TTC549 (cell line): Measurements from ENCODE around the gene STPG1.
A peak's percentile ranks its signal among the peaks of the same experiment; 100 is the strongest.

Source experiments
- FAIRE-seq: peaks from 2 replicates; lab custom pipeline; 2012; peaks lifted over from hg19 to GRCh38; lab: Jason Lieb, UNC

Gene STPG1

DNA sequence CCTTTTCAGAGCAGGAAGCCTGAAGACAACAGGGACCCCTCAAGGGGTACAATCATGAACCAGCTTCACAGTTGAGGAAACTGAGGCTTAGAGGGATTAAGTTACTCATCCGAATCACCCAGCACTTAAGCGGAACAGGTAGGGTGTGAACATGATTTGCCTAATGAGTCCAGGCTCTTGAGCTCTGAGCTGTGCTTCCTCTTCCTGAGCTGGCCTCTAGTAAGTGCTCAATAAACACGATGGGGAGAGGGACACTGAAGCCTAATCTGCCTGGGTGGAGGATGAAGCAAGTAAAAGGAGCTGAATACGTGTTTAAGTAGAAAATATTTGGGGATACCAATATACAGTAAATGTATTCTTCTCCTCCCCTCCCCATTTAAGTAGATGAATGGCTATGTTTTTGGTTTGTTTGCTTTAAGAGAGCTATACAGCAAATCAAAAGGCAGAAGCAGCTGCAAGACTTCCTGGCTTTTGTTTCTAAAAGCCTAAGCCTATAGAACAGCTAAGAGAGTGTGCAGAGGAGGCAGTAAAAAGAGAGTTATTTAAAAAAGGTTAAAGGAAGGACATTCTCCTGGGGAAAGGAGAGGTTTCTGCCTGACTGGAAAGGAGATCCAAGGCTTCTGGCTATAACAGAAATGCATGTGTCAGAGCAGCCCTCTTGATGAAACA lies 20.5 kb downstream of the STPG1 start:
- FAIRE-seq, result no peak

DNA sequence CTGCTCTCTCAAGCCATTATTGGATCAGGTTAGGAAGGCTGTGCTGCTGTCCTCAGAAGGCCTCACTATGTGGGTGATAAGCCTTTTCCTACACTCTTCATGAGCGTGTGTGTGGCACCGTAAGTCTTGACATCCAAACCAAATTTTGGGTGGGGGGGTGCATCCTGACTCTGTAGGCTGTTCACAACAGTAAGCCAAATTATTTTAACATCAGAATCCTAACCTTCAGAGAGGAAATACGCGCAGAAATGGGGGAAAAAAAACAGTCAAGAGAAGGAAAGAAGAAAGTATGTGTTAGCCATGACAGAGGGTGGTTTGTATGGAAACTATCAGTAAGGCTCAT lies 21.0 kb downstream of the STPG1 start:
- FAIRE-seq, result no peak

- no peak for FAIRE-seq
These were observed 21.5 kb downstream of the STPG1 start for GRCh38 chr1:24391882-24392603.

GRCh38 chr1:24390924-24391782 lies 22.4 kb downstream of the STPG1 start:
- FAIRE-seq, result peak; percentile 41

- no peak for FAIRE-seq
These were observed 24.3 kb downstream of the STPG1 start for GRCh38 chr1:24389231-24389678.

GRCh38 chr1:24388331-24388885 lies 25.2 kb downstream of the STPG1 start:
- FAIRE-seq, result no peak

DNA sequence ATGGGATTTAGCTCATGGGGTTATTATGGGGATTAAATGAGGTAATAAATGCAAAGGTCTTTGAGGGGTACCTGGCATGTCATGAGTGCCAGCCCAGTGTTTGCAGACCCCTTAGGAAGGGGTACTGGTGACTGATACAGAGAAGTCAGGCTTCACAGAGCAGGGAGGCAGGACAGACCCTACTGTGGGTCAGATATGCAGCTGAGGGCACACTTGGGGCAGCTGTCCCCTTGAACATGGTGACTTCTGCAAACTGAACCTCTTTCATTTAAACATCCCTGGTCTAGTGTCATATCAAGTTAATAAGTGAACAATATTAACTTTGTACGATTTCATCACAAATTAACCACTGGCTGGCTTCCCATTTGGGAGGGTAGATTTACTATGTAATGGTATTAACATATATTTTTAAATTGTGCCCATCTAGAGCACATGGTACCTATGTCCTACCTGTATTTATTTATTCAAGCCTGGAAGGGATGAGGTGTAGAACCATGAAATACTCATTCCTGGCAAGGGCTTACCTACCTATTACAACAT lies 25.9 kb downstream of the STPG1 start:
- no peak for FAIRE-seq

DNA sequence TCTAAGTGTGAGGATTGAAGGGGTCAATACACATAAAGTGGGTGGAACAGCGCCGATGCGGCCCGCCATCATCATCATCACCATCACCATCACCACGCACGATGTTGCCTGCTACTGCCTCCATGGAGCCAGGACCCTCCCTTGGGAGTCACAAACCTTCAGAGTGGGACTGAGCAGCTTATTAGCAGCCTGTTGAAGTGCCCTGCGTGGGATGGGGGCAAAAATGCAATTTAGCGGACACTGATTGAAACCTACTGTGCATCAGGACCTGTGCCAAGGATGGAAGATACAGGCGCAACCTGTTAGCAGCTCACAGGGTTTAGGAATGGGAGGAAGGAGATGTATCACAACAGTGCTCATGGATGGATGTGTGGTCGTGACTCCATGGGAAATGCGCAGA lies 26.7 kb downstream of the STPG1 start:
- FAIRE-seq, result no peak

DNA sequence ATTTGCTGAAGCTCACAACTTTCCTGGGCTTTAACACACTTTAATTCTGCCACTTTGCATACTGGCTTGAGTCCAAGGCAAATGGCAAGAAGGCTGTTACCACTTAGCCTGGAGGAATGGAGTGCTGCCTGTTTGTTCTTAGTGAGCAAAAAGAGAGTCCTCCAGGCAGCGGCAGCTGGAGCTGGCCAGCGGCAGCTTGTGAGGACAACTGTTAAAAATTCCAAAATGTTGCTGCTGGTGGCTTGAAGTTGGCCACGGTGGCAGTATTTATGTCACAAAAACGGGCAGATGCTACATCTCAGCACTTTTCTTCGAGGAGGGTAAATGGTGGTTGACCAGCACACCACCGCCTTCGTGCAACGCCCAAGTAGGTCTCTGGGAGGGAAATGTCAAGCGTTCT lies 27.3 kb downstream of the STPG1 start:
- FAIRE-seq, result no peak

GRCh38 chr1:24385160-24385940 lies 28.2 kb downstream of the STPG1 start:
- FAIRE-seq, result no peak

DNA sequence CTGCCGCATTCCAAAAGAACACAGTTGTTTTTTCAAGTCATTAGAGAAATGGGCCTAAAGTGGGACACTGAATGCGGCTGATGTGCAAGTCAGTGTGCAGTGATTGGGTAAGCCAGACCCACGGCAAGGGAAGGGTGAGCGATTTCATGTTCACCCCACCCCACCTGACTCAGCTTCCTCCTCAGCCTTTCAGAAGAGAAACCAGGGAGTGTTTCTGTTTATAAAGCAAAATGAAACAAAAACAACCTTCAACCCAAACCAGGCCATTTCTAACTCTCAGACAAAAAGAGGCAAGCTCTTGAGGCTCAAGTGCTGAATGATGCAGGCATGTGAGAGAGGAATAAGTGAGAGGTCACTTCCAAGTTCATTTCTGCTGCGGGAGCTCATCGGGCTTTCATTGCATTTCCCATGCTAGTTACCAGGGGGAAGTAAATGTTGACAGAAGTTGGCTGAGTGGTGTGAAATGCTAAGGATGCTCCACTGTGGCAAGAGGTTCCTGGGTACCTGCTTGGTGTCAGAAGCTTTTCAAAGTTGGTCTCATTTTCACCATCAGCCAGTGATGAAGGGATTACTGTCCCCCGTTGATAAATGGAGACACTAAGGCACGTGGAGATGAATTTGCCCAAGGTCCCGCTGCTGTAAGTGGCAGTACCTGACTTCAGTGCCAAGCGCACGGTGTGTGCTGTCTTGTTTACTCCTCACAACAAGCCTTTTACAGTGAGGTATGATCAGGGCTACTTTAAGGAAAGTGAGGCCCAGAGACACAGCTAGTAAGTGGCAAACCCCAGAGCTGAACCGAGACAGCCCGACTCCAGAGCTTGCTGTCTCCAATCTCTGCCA lies 29.1 kb downstream of the STPG1 start:
- FAIRE-seq, result no peak

- no peak for FAIRE-seq
These were observed 30.1 kb downstream of the STPG1 start for GRCh38 chr1:24383381-24383940.

DNA sequence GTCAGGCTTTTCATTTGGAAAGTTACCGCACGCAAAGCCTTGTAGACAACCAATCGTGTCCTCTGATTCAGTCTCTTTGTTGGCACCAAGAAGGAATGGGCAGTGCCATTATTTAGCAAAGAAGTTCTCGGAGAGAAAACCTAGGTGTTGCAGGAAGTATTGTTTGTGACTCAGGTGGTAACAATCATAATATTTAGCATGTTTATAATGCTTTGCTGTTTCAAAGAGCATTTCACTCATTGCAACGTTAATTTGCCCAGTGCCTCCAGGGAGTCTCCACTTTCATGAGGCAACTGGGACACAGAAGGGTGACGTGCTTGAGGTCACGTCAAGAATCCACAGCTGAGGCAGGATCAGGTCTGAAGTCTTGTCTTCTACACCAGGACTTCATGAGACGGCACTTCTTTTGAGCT lies 31.4 kb downstream of the STPG1 start:
- no peak for FAIRE-seq

- no peak for FAIRE-seq
These were observed 32.3 kb downstream of the STPG1 start for GRCh38 chr1:24381256-24381655.

- no peak for FAIRE-seq
These were observed 33.1 kb downstream of the STPG1 start for GRCh38 chr1:24380508-24380907.

GRCh38 chr1:24379733-24380315 lies 33.8 kb downstream of the STPG1 start:
- FAIRE-seq, result no peak

DNA sequence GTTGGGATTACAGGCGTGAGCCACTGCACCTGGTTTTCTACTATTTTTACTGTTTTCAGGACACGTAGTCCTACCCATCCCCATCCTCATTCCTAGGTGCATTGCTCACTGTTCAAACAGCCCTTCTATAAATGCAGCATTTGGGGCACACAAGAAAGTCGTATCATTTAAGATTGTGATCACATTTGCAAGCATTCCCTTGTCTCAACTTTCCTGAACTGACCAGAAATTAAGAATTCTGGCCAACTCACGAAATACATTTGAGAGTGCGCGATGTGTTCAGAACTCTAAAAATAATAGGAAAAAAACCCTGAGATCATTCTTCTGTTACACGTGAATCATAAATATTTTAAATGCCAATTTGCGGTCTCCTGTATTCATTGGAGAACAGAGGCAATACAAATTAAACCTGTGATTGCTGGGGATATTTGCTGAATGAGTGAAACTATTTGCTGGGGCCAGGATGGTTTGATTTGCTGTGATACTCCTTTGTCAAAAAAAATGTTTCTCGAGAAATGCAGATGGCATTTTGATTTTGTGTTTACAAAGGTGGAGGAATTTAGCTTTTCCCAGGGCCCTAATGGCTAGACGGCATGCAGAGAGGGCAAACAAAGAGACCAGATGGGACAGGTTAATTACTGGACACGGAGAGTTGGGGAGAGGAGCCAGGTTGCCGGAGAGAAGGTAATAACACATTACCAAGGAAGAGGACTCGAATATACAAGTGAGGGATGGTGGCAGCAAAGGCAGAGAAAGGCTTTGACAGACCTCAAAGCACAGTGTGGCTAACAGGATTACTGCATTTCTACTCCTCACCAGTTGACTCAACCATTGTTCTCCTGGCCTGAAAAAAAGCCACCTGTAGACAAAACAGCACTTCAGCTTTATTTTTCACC lies 38.4 kb downstream of the STPG1 start:
- no peak for FAIRE-seq

- no peak for FAIRE-seq
These were observed 39.9 kb downstream of the STPG1 start for GRCh38 chr1:24373710-24374109.

GRCh38 chr1:24373044-24373443 lies 40.5 kb downstream of the STPG1 start:
- no peak for FAIRE-seq
